Loucy (cell line): ENCODE measurements around the gene CDC23.
"Not testable (repeated sequence)": the region's sequence is repeated elsewhere in the genome, so short reads cannot be mapped to it uniquely, and the experiment has no call there.

ENCODE experiments used
- EZH2phosphoT487 ChIP-seq: fragments of 200-600 bp; IDR thresholded peaks from 2 replicates; pipeline ENCODE4 v1.6.1; 2018; ENCODE audit warnings: antibody characterized with exemption, mild to moderate bottlenecking, moderate library complexity, borderline replicate concordance
- TF ChIP-seq, protein P1 (sequence below): fragments of 200-600 bp; sonication (generic); conservative IDR thresholded peaks from 2 replicates; pipeline ENCODE4 v1.5.1; 2014; ENCODE audit warnings: mild to moderate bottlenecking, antibody characterized with exemption, low read length

DNA sequence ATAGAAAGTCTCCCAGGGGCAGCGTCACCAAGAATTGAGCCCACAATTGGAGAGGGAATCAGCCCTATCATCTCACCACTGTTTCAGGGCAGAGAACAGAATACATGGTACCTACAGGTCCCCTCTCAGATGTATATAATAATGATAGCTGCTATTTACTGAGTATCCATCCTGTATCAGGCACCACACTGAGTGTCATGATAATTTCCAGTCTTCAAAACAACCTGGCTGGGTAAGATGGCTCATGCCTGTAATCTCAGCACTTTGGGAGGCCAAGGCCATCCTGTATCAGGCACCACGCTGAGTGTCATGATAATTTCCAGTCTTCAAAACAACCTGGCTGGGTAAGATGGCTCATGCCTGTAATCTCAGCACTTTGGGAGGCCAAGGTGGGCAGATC, 34.7 kb upstream of the CDC23 start:
- TF ChIP-seq, protein P1, sequence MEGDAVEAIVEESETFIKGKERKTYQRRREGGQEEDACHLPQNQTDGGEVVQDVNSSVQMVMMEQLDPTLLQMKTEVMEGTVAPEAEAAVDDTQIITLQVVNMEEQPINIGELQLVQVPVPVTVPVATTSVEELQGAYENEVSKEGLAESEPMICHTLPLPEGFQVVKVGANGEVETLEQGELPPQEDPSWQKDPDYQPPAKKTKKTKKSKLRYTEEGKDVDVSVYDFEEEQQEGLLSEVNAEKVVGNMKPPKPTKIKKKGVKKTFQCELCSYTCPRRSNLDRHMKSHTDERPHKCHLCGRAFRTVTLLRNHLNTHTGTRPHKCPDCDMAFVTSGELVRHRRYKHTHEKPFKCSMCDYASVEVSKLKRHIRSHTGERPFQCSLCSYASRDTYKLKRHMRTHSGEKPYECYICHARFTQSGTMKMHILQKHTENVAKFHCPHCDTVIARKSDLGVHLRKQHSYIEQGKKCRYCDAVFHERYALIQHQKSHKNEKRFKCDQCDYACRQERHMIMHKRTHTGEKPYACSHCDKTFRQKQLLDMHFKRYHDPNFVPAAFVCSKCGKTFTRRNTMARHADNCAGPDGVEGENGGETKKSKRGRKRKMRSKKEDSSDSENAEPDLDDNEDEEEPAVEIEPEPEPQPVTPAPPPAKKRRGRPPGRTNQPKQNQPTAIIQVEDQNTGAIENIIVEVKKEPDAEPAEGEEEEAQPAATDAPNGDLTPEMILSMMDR: not testable (repeated sequence)
- not testable (repeated sequence) for TF ChIP-seq EZH2phosphoT487
